ENCODE data around the gene PPP2R2B. TPM values are rescaled to one million over a fixed set of nuclear protein-coding genes. Genes with fewer than 3 reads are reported as not detected.

PPP2R2B gene
- total RNA-seq, 4 donors from 2014 or later: 0.31 to 1.9 (median 0.96) TPM

DNA sequence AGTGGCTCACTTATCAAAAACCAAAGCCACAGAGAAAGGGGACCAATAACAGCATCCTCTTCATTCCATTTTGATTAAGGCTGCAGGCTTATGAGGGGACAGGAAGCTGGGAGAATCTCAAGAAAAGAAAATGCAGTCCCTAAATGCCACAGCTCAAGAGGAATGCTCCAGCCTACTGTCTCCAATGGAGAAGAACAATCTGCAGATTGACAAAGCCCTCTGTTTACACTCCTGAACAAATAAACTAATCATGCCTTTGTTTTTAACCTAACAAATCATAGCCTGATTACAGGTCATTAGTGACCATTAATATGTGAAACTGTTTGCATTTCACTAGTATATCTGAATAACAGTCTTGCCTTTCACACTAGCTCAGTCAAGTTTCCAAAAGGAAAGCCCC is 26.5 kb downstream of the PPP2R2B start:
- TF ChIP-seq, protein P1, sequence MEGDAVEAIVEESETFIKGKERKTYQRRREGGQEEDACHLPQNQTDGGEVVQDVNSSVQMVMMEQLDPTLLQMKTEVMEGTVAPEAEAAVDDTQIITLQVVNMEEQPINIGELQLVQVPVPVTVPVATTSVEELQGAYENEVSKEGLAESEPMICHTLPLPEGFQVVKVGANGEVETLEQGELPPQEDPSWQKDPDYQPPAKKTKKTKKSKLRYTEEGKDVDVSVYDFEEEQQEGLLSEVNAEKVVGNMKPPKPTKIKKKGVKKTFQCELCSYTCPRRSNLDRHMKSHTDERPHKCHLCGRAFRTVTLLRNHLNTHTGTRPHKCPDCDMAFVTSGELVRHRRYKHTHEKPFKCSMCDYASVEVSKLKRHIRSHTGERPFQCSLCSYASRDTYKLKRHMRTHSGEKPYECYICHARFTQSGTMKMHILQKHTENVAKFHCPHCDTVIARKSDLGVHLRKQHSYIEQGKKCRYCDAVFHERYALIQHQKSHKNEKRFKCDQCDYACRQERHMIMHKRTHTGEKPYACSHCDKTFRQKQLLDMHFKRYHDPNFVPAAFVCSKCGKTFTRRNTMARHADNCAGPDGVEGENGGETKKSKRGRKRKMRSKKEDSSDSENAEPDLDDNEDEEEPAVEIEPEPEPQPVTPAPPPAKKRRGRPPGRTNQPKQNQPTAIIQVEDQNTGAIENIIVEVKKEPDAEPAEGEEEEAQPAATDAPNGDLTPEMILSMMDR (IDR thresholded peaks at IDR 0.05): no peak
- no peak for DNase-seq (ENCODE audit: low spot score)
- no peak for ATAC-seq (ENCODE audit: low FRiP score)

DNA sequence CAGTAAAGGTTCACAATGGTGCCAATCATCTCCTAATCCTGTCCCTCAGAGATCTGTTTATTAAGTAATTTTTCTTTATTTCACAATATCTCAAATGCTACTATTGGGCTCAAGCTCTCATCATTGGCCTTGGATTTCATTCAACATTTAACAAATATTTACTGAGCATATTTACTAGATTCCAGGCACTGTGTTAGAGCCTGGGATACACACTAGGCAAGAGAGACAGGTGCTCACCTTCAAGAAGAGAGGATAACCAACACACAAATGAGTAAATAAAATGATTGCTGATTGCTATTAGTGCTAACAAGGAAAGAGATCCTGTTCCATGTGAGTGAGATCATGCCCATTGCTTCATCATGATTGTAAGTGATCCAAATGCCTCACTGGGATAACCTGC is 27.4 kb downstream of the PPP2R2B start:
- TF ChIP-seq, protein P1 (IDR thresholded peaks at IDR 0.05): no peak
- ATAC-seq (ENCODE audit: low FRiP score) (no peak), DNase-seq (ENCODE audit: low spot score) (no peak)

DNA sequence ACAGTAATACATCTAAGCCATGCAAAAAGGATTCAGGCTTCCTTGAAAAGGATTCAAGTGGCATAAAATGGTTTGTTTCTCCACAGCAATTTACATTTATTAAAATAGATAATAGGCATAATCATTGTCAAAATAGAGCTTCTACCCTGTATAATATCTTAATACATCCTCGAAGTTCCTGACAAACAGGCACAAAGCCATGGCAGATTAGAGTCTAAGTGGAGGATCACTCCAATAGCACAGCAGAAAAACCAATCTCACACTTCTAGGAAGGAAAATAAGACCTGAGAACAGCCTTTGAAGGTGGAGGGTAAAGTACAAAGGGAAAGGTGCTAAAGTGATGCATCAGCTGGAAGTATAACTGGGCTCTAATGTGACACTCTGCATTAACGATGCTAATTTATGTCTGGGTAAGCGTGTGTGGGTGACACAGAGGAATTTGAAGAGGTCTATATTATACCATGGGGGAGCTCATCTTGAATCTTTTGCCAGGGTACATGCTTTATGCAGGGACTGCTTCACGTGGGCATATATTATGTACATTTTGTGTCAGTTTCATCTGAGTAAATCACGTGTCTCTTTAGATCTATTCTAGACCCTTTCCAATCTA is 28.8 kb downstream of the PPP2R2B start:
- ATAC-seq (ENCODE audit: low FRiP score) (no peak), DNase-seq (ENCODE audit: low spot score) (no peak)
- TF ChIP-seq, protein P1 (IDR thresholded peaks at IDR 0.05): no peak

DNA sequence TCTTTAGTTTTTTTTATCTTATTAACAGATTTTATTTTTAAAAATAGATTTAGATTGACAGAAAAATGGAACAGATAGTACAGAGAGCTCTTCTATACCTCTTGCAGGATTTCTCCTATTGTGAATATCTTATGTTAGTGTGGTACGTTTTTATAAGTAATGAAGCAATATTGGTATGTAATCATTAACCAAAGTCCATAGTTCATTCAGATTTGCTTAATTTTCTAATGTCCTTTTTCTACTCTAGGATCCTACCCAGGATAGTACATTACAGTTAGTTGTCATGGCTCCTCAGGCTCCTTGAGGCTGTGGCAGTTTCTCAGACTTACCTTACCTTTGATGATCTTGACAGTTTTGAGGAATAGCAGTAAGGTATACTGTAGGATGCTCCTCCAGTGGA is 30.4 kb downstream of the PPP2R2B start:
- TF ChIP-seq, protein P1 (IDR thresholded peaks at IDR 0.05): no peak
- no peak for DNase-seq (ENCODE audit: low spot score)
- no peak for ATAC-seq (ENCODE audit: low FRiP score)

DNA sequence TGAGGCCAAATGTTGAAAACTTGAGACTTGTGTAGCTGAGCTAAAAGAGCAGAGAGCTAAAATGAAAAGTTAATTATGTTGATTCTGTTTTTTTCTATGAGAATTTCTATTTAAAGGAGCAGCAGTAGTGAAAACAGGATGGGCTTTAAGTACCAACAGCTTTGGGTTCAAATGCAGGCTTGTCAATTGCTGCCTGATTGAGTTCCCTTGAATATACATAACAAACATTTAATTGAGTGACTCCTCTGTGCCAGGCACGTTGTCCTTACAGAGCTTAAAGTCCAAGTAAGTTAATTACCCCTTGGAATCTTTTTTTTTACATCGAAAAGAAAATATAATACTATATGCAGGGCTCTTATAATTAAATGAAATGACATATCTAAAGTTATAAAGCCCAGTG is 38.5 kb downstream of the PPP2R2B start:
- TF ChIP-seq, protein P1 (IDR thresholded peaks at IDR 0.05): no peak
- no peak for ATAC-seq (ENCODE audit: low FRiP score)
- no peak for DNase-seq (ENCODE audit: low spot score)

DNA sequence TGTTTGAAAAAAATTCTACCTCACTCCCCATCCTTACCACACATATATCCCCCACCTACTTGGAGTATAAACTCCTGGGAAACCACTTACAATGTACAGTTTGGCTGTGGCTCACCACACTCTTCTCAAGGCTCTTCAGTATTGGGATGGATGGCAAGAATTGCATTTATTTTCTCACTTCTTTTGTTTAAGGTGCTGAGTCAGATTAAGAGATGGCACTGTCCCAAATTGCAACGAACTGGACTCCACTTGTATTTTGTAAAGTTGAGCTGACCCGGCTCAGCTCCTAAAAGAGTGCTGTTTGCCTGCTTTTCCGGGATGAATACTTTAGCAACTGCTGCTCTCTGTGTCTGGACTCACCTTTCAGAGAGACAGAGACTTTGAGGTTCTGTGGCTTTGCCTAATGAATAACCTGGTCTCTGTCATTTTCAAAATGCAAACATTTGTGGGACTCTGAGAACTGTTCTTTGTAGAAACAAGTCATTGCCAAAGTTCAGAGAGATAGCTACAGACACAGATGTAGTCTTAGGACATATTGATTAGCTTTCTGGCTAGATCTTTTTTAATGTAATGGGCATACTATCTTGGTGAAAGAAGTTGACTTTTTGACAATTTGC is 42.2 kb downstream of the PPP2R2B start:
- ATAC-seq (ENCODE audit: low FRiP score) (no peak), DNase-seq (ENCODE audit: low spot score) (no peak)
- TF ChIP-seq, protein P1 (IDR thresholded peaks at IDR 0.05): no peak
